ENCODE data around the gene PEMT.

GRCh38 chr17:17633310-17633709 is 41.8 kb upstream of the PEMT start:
- TF ChIP-seq CTCF (IDR thresholded peaks at IDR 0.05) = no peak
- no peak for TF ChIP-seq ZFX (IDR thresholded peaks at IDR 0.05; ENCODE audit: borderline replicate concordance)
